NCI-H187 (cell line): ENCODE results near the gene CCNY.
"Not testable (repeated sequence)": the region's sequence is repeated elsewhere in the genome, so short reads cannot be mapped to it uniquely, and the experiment has no call there.

Experiments used
- DNase-seq, 2 experiments: peaks; one replicate each; lab custom pipeline; 2025; lab: John Stamatoyannopoulos, UW

The CCNY gene

GRCh38 chr10:35336084-35336831 lies at the start of gene CCNY:
Gene CCNY (plus strand): TSS chr10:35336509. CDS start chr10:35337054, 545 bp downstream.
- DNase-seq = peak in 1 of 2 experiments; percentile 15

DNA sequence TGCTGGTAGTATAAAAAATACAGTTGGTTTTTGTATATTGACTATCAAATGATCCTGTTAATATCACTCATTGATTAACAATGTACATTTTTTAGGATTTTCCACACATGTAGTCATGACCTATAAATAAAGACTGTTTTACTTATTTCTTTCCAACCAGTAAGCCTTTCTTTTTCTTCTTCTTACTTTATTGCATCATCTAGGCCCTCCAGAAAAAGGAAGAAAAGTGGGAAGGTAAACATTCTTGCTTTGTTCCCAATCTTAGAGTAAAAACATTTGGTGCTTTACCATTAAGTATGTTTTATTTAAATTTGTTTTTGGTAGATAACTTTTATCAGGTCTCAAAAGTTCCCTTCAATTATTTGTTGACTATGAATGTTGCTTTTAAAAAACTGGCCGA lies 47.1 kb upstream of the CCNY start:
- DNase-seq = no peak

GRCh38 chr10:35294506-35294905 lies 41.8 kb upstream of the CCNY start:
- DNase-seq = no peak

DNA sequence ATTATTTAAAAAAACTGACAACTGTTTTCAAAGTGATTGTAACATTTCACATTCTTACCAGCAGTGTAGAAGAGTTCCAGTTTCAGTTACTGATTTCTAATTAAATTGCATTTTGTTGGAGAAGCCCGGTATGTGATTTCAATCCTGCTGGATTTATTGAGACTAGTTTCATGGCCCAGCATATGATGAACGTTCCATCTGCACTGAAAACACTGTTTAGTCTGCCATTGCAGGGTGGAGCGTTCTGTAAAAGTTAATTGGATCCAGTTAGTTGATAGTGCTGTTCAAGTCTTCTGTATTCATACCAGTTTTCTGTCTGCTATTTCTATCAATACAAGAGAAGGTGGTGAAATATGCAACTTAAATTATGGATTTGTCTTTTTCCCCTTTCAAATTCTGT lies 37.3 kb upstream of the CCNY start:
- DNase-seq = no peak

DNA sequence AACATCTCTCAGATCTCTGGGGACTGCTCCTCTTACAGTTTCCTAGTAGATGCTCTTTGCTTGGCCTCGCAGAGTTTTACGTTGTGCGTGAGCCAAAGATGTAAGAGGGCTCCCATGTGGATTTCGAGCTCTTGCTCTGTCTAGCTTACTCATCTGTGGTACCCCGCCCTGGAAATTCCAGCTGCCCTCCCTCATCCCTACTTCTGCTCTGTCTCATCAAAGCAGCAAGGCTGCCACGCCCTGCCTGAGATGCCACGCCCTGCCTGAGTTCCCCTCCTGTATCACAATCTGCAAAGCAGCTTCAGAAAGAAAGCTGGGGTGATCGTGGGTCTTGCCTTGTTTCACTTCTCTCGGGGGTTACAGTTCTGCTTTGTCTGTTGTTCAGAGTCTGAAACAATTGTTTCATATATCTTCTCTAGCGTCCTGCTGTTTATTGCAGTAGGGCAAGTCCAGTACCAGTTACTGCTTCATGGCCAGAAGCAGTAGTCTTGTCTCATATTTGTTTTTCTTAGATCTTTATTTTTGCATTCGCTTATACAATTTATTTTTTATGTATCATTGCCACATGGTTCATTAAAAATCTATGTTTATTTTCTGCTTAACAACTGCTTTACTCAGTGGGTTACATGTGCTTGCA lies 36.1 kb upstream of the CCNY start:
- no peak for DNase-seq

DNA sequence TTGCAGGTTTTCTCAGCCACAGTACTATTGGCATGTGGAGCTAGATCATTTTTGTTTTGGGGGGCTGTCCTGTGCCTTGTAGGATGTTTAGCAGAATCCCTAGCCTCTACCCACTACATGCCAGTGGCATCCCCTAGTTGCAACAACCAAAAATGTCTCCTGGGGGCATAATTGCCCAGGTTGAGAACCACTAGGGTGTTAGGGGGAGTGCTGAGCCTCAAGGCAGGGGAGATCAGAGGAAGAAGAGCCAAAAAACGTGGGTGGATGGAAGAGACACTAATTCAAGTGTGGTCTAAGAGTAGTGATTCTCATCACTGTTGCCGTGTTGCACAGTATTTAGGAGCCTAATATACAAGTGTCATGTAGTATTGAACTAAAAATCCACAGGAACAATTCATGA lies 31.7 kb upstream of the CCNY start:
- DNase-seq = no peak

- DNase-seq = no peak
Observed at GRCh38 chr10:35306852-35307251, 29.5 kb upstream of the CCNY start.

- DNase-seq = no peak
Observed at GRCh38 chr10:35307297-35307696, 29.0 kb upstream of the CCNY start.

DNA sequence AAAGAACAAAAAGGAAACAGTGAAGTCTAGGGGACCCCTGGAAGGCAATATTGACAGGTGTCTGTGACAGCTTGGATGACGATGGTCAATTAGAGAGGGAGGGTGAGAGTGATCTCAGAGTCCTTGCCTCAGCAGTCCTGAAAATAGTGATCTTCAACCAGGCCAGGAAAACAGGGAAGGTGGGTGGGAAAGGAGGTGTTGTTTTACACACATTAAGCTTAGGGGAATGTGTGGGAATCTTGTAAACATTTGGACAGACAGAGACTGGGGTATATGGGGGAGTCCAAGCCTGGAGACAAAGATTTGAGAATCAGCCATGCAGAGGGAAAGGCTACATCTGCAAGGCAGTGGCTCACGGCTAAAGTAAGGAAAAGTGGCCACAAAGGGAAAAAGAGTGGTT lies 27.5 kb upstream of the CCNY start:
- no peak for DNase-seq

DNA sequence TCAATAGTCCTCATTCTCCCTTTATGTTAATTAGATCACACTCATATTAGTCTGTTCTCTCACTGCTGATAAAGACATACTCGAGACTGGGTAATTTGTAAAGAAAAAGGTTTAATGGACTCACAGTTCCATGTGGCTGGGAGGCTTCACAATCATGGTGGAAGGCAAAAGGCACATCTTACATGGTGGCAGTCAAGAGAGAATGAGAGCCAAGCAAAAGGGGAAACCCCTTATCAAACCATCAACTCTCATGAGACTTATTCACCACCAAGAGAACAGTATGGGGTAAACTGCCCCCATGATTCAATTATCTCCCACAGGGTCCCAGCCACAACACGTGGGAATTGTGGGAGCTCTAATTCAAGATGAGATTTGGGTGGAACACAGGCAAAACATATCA lies 22.2 kb upstream of the CCNY start:
- not testable (repeated sequence) for DNase-seq

DNA sequence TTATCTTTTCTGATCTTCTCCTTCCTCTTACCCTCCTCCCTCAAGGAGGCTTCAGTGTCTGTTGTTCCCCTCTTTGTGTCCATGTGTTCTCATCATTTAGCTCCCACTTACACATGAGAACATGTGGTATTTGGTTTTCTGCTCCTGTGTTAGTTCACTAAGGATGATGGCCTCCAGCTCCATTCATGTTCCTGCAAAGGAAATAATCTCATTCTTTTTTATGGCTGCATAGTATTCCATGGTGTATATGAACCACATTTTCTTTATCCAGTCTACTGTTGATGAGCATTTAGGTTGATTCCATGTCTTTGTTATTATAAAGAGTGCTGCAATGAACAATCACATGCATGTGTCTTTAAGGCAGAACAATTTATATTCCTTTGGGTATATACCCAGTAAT lies 21.1 kb upstream of the CCNY start:
- DNase-seq = not testable (repeated sequence)

- no peak for DNase-seq
Observed at GRCh38 chr10:35316218-35316967, 19.9 kb upstream of the CCNY start.

DNA sequence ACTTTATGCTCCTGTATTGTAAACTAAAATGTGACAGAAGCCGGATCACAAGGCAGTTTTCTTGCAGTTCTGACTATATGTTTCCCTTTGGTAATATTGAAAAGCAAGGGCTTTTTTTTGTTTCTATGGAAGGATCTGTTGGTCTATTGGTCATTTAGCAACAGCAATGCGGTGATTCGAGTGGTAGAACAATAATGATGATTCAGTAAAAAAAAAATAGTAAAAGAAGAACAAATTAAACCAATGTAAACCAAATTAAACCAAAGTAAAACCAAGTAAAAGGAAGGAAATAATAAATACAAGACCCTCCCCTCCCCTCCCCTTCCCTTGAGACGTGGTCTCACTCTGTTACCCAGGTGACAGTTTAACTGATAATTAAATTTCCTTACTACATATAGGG lies 17.8 kb upstream of the CCNY start:
- DNase-seq = no peak

GRCh38 chr10:35320341-35320740 lies 16.0 kb upstream of the CCNY start:
- no peak for DNase-seq

DNA sequence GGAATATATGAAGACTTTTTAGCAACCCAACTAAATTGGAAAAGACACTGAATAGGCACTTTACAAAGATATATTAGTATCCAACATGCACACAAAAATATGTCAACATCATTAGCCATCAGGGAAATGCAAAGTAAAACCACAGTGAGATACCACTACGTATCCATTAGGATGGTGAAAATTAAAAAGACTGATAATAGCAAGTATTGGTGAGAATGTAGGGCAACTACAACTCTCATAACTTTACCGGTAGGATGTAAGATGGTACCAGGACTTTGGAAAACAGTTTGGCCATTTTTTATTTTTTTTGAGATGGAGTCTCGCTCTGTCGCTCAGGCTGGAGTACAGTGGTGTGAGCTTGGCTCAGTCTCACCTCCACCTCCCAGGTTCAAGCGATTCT lies 13.7 kb upstream of the CCNY start:
- DNase-seq = no peak

DNA sequence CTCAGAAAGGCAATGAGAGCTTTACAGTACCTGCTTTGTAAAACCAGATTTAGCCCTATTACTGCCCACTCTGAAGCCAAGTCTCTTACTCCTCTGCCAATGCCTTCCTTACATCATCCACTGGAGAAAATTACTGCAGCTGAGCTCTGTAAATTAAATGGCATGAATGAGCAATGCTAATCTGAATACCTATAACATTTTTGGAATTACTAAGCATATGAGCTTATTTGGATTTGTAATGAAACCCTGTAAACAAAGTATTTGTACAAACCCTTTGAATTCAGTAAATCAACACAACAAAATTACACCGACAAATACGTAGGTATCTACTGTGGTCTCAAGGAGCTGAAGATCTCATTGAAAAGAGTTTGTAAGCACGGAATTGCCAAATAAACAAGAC lies 12.1 kb upstream of the CCNY start:
- no peak for DNase-seq

DNA sequence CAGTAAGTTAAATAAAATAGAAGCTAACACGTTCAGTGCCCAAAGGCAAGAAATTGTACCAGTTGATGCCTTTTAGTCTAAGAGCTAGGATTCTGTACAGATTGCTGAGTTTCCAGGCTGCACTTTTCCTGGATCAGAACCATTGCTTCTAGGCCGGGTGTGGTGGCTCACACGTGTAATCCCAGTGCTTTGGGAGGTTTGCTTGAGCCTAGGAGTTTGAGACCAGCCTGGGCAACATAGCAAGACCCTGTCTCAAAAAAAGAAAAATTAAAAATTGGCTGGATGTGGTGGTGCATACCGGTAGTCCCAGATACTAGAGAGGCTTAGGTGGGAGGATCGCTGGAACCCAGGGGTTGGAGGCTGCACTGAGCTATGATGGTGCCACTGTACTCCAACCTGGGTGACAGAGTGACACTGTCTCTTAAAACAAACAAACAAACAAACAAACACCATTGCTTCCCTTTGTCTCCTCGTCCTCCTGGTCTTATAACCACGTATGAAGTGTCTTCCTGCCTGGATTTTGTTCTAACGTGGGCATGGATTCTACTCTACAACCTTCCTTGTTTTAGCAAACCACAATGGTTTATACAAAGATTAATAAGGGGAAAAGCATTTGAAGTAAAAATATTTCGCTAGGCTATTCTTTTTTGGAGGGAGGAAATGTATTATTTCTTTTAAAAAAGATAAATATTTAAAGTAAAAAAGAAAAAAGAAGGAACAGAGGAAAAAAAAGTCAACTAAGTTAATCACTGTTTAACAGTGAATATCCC lies 9.7 kb upstream of the CCNY start:
- no peak for DNase-seq

- no peak for DNase-seq
Observed at GRCh38 chr10:35327790-35328403, 8.4 kb upstream of the CCNY start.

- DNase-seq = no peak
Observed at GRCh38 chr10:35328404-35329037, 7.8 kb upstream of the CCNY start.

GRCh38 chr10:35329520-35329919 lies 6.8 kb upstream of the CCNY start:
- DNase-seq = no peak

GRCh38 chr10:35331894-35332640 lies 4.2 kb upstream of the CCNY start:
- DNase-seq = no peak
